H7 (cell line): ENCODE data around the gene ZDHHC4. TPM values are rescaled to one million over a fixed set of nuclear protein-coding genes. Genes with fewer than 3 reads are reported as not detected.
"Not testable (repeated sequence)": the region's sequence is repeated elsewhere in the genome, so short reads cannot be mapped to it uniquely, and the experiment has no call there.

Experiments
- DNase-seq: peaks from one replicate; pipeline ENCODE4 v3.0.0; 2012
- H3K27me3 ChIP-seq: 2 replicates; pipeline ENCODE4 v1.6.0; 2011; ENCODE audit warnings: mild to moderate bottlenecking, low read length; ENCODE audit not compliant: control insufficient read depth, insufficient read depth
- H3K36me3 ChIP-seq: replicated peaks from 2 replicates; pipeline ENCODE4 v1.5.1; 2011; ENCODE audit warnings: low read length; ENCODE audit not compliant: control insufficient read depth, insufficient read depth
- H3K4me3 ChIP-seq: 2 replicates; pipeline ENCODE4 v1.5.1; 2011; ENCODE audit warnings: low read depth, mild to moderate bottlenecking, control low read depth, low read length, moderate library complexity; ENCODE audit not compliant: insufficient read depth
- total RNA-seq: library from RNA; depleted of rRNA; stranded (reverse); fragments of >200 nt; shearing (Covaris generic); gene quantifications from 2 replicates; pipeline ENCODE4 v1.2.3, GENCODE V29; 2014; rRNA removed

Gene ZDHHC4
- total RNA-seq, 1 experiment from 2014 or later = 63.2 TPM

GRCh38 chr7:6630007-6630849 lies 53.0 kb downstream of the ZDHHC4 start:
- DNase-seq = no peak
- Histone ChIP-seq H3K27me3 (no peaks in the 10 kb centered on the region), H3K36me3 (no peaks in the 10 kb centered on the region), H3K4me3 (no peak overlapping the region)

GRCh38 chr7:6631605-6632004 lies 54.4 kb downstream of the ZDHHC4 start:
- Histone ChIP-seq H3K27me3 (no peaks in the 10 kb centered on the region), H3K4me3 (no peak overlapping the region), H3K36me3 (no peaks in the 10 kb centered on the region)
- DNase-seq = no peak

- H3K36me3 ChIP-seq = no peaks in the 10 kb centered on the region
- no peak overlapping the region for H3K4me3 ChIP-seq
- H3K27me3 ChIP-seq = no peaks in the 10 kb centered on the region; the same call in 1 of the 2 replicates
- DNase-seq = no peak
Measured at GRCh38 chr7:6634021-6634420, 56.8 kb downstream of the ZDHHC4 start.

GRCh38 chr7:6634971-6635370 lies 57.7 kb downstream of the ZDHHC4 start:
- not testable (repeated sequence) for H3K27me3 ChIP-seq, H3K4me3 ChIP-seq, H3K36me3 ChIP-seq, DNase-seq

GRCh38 chr7:6636741-6637543 lies 59.7 kb downstream of the ZDHHC4 start, which contains the start of gene ZNF316:
ZNF316 (plus strand) TSS chr7:6637318; CDS start chr7:6642410, 5,092 bp downstream.
- Histone ChIP-seq H3K36me3 (no peaks in the 10 kb centered on the region; the same call in 1 of the 2 replicates), H3K4me3 (peak within 1 kb of the TSS; percentile 77)
- peak; percentile 82 for DNase-seq

GRCh38 chr7:6637544-6638229 lies 60.4 kb downstream of the ZDHHC4 start:
- peak; percentile 93 for DNase-seq
- no peaks in the 10 kb centered on the region; the same call in 1 of the 2 replicates for H3K27me3 ChIP-seq
- no peaks in the 10 kb centered on the region; the same call in 1 of the 2 replicates for H3K36me3 ChIP-seq
- H3K4me3 ChIP-seq = peak overlapping the region; percentile 52

More at GRCh38 chr7:6636741-6637543, 59.7 kb downstream of the ZDHHC4 start, which contains the start of gene ZNF316:
- H3K27me3 ChIP-seq = no peaks in the 10 kb centered on the region; the same call in 1 of the 2 replicates

Other genes starting within 250 kb of the ZDHHC4 start
- 30.1 and 38.5 TPM in 2 replicates for gene FAM220A, start 228.5 kb upstream of the ZDHHC4 start, total RNA-seq
- gene RAC1, start 202.9 kb upstream of the ZDHHC4 start, total RNA-seq = 85.6 and 87.0 TPM in 2 replicates
- gene DAGLB, start 129.5 kb upstream of the ZDHHC4 start, total RNA-seq = 38.2 and 40.6 TPM in 2 replicates
- 60.9 and 64.1 TPM in 2 replicates for gene KDELR2, start 93.3 kb upstream of the ZDHHC4 start, total RNA-seq
- 0.28 and 0.33 TPM in 2 replicates for gene GRID2IP, start 26.0 kb upstream of the ZDHHC4 start, total RNA-seq
- gene INTS15, start 12.6 kb downstream of the ZDHHC4 start, total RNA-seq = 24.7 and 30.7 TPM in 2 replicates
- 6.4 and 6.5 TPM in 2 replicates for gene ZNF853, start 38.2 kb downstream of the ZDHHC4 start, total RNA-seq
- 7.6 and 10.0 TPM in 2 replicates for gene ZNF316, start 59.9 kb downstream of the ZDHHC4 start, total RNA-seq
- 13.8 and 16.7 TPM in 2 replicates for gene ZNF12, start 129.5 kb downstream of the ZDHHC4 start, total RNA-seq
- 0.31 and 0.37 TPM in 2 replicates for gene RSPH10B2, start 176.6 kb downstream of the ZDHHC4 start, total RNA-seq
- gene CCZ1B, start 248.8 kb downstream of the ZDHHC4 start, total RNA-seq = 40.3 and 40.5 TPM in 2 replicates